ENCODE results near the gene KIAA1958. TPM values are rescaled to one million over a fixed set of nuclear protein-coding genes. Genes with fewer than 3 reads are reported as not detected.

Gene KIAA1958
- total RNA-seq, 1 donor from 2014 or later: 12.0 TPM

GRCh38 chr9:112520069-112520468 is 33.4 kb downstream of the KIAA1958 start:
- Histone ChIP-seq H3K4me1 (no peaks in the 10 kb centered on the region), H3K4me3 (no peak overlapping the region), H3K27me3 (no peaks in the 10 kb centered on the region), H3K27ac (no peak overlapping the region), H3K36me3 (no peaks in the 10 kb centered on the region), H3K9me3 (no peaks in the 10 kb centered on the region)
- TF ChIP-seq CTCF (IDR thresholded peaks at IDR 0.05) (no peak), POLR2AphosphoS5 (IDR thresholded peaks at IDR 0.05; ENCODE audit: insufficient read depth in 1 of 2, low read depth in 1 of 2) (no peak), POLR2A (IDR thresholded peaks at IDR 0.05) (no peak)
- intact Hi-C loops (cut with DNase I): no loop called here
- no peak for DNase-seq (ENCODE audit: extremely low spot score in 2 of 2)

- Histone ChIP-seq H3K9me3 (no peaks in the 10 kb centered on the region), H3K4me3 (no peak overlapping the region), H3K27ac (no peak overlapping the region), H3K27me3 (no peaks in the 10 kb centered on the region), H3K36me3 (no peaks in the 10 kb centered on the region), H3K4me1 (no peaks in the 10 kb centered on the region)
- no peak for DNase-seq (ENCODE audit: extremely low spot score in 2 of 2)
- TF ChIP-seq POLR2A (IDR thresholded peaks at IDR 0.05): no peak
- no peak for TF ChIP-seq CTCF (IDR thresholded peaks at IDR 0.05)
- TF ChIP-seq POLR2AphosphoS5 (IDR thresholded peaks at IDR 0.05; ENCODE audit: insufficient read depth in 1 of 2, low read depth in 1 of 2): no peak
- intact Hi-C loops (cut with DNase I): no loop called here
Measured at GRCh38 chr9:112520656-112521055, 34.0 kb downstream of the KIAA1958 start.

GRCh38 chr9:112526973-112527372 is 40.3 kb downstream of the KIAA1958 start:
- Histone ChIP-seq H3K27me3 (no peaks in the 10 kb centered on the region), H3K4me3 (no peak overlapping the region), H3K36me3 (no peaks in the 10 kb centered on the region), H3K9me3 (no peaks in the 10 kb centered on the region), H3K27ac (no peak overlapping the region), H3K4me1 (peaks cover 7% of the 10 kb centered on the region)
- no peak for TF ChIP-seq POLR2A (IDR thresholded peaks at IDR 0.05)
- intact Hi-C loops (cut with DNase I): no loop called here
- DNase-seq (ENCODE audit: extremely low spot score in 2 of 2): no peak

- Histone ChIP-seq H3K9me3 (no peaks in the 10 kb centered on the region), H3K27me3 (no peaks in the 10 kb centered on the region), H3K27ac (no peak overlapping the region), H3K36me3 (no peaks in the 10 kb centered on the region), H3K4me1 (peaks cover 9% of the 10 kb centered on the region), H3K4me3 (no peak overlapping the region)
- TF ChIP-seq POLR2A (IDR thresholded peaks at IDR 0.05) (no peak), POLR2AphosphoS5 (IDR thresholded peaks at IDR 0.05; ENCODE audit: insufficient read depth in 1 of 2, low read depth in 1 of 2) (no peak), CTCF (IDR thresholded peaks at IDR 0.05) (no peak)
- intact Hi-C loops (cut with DNase I): no loop called here
- DNase-seq (ENCODE audit: extremely low spot score in 2 of 2): no peak
Measured at GRCh38 chr9:112527959-112528358, 41.3 kb downstream of the KIAA1958 start.

GRCh38 chr9:112529316-112529715 is 42.7 kb downstream of the KIAA1958 start:
- TF ChIP-seq POLR2A (IDR thresholded peaks at IDR 0.05) (no peak), CTCF (IDR thresholded peaks at IDR 0.05) (no peak), POLR2AphosphoS5 (IDR thresholded peaks at IDR 0.05; ENCODE audit: insufficient read depth in 1 of 2, low read depth in 1 of 2) (no peak)
- no peak overlapping the region for H3K27ac ChIP-seq

More at GRCh38 chr9:112529316-112529715, 42.7 kb downstream of the KIAA1958 start:
- H3K36me3 ChIP-seq: no peaks in the 10 kb centered on the region
- no peak overlapping the region for H3K4me3 ChIP-seq
- intact Hi-C loops (cut with DNase I): no loop called here
- peaks cover 9% of the 10 kb centered on the region for H3K4me1 ChIP-seq
- no peaks in the 10 kb centered on the region for H3K9me3 ChIP-seq
- H3K27me3 ChIP-seq: no peaks in the 10 kb centered on the region
- no peak for DNase-seq (ENCODE audit: extremely low spot score in 2 of 2)
